Fibroblast of mammary gland (primary cell): ENCODE data around the gene ZFAND5.
A peak's percentile ranks its signal among the peaks of the same experiment; 100 is the strongest.

Experiments
- DNase-seq: peaks from one replicate; pipeline ENCODE4 v3.0.0-alpha.2; 2010; ENCODE audit warnings: low read depth
- H3K4me3 ChIP-seq: 2 replicates; pipeline ENCODE4 v1.5.1; 2011; ENCODE audit warnings: low read depth, mild to moderate bottlenecking, low read length, moderate library complexity; ENCODE audit not compliant: control insufficient read depth
- CTCF ChIP-seq: conservative IDR thresholded peaks from 2 replicates; pipeline ENCODE4 v1.5.1; 2011; ENCODE audit warnings: low read depth, low read length, inconsistent platforms; ENCODE audit not compliant: control insufficient read depth, insufficient read depth

Gene ZFAND5

GRCh38 chr9:72399391-72399790, 34.4 kb upstream of the ZFAND5 start:
- no peak for TF ChIP-seq CTCF
- DNase-seq, result no peak
- H3K4me3 ChIP-seq, result no peak overlapping the region

DNA sequence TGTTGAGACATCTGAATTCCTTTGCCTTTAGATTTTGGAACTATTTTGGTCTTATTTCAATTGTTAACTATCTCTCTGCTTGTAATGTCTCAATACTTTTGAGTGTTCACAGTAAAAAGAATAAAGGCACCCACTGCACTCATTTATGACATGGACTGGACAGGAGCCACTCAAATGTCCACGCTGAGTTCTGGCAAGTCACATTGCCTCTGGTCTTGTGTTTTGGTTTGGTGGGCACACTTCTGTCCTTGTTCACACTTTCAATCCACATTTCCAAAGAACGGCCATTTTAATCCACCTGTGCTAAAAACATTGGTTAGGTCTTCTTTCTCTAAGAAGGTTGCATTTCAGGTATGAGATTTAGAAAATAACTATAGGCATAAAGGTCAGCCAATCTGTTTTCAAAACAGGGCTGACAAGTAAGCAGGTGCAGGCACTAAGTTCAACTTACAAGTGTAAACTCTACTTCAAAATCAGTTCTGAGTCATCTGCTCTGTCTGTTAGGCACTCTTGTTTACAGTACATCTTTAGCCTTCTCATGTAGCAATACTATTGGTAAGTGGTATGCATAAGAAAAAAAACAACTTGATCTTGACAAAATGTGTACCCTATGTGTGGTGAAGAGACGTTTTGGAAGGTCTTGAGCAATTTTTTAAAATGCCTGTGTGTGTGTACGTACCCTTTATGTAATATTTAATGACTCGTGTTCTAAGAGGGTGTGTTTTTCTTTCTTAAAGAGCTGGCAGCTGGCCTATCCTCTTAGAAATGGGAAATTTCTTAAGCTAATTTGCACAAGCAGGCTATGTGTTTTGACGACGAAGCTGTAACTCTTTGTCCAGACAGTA, 31.5 kb upstream of the ZFAND5 start:
- peak; percentile 82 for DNase-seq
- TF ChIP-seq CTCF, result no peak
- no peak overlapping the region for H3K4me3 ChIP-seq

GRCh38 chr9:72394066-72394465, 29.1 kb upstream of the ZFAND5 start:
- DNase-seq, result no peak
- H3K4me3 ChIP-seq, result no peak overlapping the region
- no peak for TF ChIP-seq CTCF

DNA sequence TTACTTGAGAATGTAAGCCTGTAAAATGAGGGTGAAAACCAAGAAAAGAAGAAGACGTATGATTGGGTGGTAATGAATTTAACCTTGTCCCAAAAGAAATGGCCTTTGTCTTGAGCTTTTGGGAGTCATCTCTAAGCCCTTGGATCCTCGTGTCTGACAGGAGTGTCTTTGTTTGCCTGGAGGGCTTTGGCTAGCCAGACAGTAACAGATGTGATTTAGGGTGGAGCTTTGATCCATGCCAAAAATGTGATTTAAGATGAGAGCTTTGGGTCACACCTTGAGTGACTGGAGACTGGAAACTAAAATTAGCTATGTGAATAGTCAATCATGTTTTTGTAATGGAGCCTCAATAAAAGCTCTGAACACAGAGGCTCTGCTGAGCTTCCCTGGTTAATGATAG, 25.9 kb upstream of the ZFAND5 start:
- DNase-seq, result no peak
- no peak overlapping the region for H3K4me3 ChIP-seq
- TF ChIP-seq CTCF, result no peak

DNA sequence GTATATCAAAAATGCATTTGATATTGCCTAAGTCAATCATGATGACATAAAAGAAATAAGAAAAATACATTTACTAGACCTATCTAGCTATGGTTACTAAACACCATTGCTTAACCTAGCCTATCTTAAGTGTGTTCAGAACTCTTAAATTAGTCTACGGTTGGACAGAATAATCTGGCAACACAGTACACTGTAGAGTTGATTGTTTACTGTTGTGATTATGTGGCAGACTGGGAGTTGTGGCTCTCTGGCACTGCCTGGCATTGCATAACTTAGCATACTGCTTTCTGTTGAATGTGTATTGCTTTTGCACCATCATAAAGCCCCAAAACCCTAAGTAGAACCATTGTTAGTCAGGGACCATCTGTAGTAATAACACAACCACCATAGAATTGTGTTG, 21.2 kb upstream of the ZFAND5 start:
- no peak for DNase-seq
- TF ChIP-seq CTCF, result no peak
- no peak overlapping the region for H3K4me3 ChIP-seq

DNA sequence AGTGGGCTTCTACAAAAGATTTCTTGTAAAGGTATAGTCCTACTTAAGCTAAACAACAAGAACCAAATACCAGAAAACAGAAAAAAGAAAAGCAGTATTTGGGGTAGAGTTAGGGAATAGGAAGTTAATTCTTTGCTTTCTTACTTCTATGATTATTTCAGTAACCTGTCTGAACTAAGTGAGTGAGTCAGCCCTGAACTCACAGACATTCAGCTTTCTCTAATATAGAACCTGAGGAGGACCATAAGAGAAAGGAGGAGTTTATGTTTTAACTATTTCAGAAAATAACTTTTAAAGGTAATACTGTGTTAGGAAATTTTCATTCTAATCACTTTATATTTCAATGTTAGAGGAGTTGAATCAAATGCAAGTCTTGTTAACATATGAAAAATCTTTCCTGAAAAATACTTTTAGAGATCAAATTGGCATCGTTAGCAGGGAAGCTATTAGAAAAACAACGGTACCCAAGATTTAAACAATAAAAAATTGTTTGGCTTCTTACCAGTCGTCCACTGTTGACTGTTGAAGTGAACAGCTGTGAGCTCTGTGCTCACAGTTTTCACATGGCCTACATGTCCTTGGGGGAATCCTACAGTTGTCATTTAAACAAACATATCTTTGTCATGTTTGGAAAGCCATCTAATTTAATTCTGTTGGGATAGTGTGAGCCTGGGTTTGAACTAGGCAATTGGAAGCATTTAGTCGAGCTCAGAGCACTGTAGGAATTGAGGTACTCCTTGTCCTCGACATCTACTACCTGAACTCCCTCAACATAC, 19.9 kb upstream of the ZFAND5 start:
- TF ChIP-seq CTCF, result no peak
- peak; percentile 24 for DNase-seq
- no peak overlapping the region for H3K4me3 ChIP-seq
